Fibroblast of the aortic adventitia (primary cell): ENCODE data around the gene THAP11. TPM values are rescaled to one million over a fixed set of nuclear protein-coding genes. Genes with fewer than 3 reads are reported as not detected.
A peak's percentile ranks its signal among the peaks of the same experiment; 100 is the strongest.
"Not testable (repeated sequence)": the region's sequence is repeated elsewhere in the genome, so short reads cannot be mapped to it uniquely, and the experiment has no call there.

Source experiments
- DNase-seq: peaks from one replicate; pipeline ENCODE4 v3.0.0-alpha.2; 2010; ENCODE audit warnings: low read depth
- H3K4me3 ChIP-seq: 2 replicates; pipeline ENCODE4 v1.5.1; 2011; ENCODE audit warnings: low read depth, mild to moderate bottlenecking, control low read depth, low read length, moderate library complexity
- total RNA-seq: library from RNA; depleted of rRNA; stranded (reverse); fragments of >200 nt; gene quantifications from 2 replicates; pipeline ENCODE4 v1.2.3, GENCODE V29; 2012; ENCODE audit warnings: low replicate concordance
- TF ChIP-seq, protein P1 (sequence below): IDR thresholded peaks from 2 replicates; pipeline ENCODE4 v1.5.1; 2011; ENCODE audit warnings: mild to moderate bottlenecking, low read length, control low read depth, inconsistent platforms; ENCODE audit not compliant: insufficient read depth

The THAP11 gene
- total RNA-seq, 1 donor = 21.1 TPM

DNA sequence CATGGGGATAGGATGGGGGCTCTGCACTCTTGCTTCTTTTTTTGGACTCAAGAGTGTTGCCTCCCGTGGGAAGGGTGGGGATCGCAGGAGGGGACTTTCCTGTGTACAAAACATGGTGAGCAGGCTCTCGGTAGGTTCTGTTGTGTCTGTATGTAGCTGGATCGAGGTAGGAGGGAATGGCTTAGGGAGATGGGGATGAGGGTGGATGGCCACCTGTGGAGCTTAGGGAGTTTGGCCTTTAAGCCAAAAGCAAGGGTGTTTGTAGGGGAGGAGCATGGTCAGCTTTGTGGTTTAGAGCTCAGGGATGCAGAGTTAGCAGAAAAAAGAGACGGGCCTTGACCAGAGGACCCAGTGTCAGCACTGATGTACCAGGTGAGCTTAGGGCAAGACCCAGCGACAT is 19.8 kb downstream of the THAP11 start:
- DNase-seq = no peak
- H3K4me3 ChIP-seq = no peak overlapping the region
- TF ChIP-seq, protein P1, sequence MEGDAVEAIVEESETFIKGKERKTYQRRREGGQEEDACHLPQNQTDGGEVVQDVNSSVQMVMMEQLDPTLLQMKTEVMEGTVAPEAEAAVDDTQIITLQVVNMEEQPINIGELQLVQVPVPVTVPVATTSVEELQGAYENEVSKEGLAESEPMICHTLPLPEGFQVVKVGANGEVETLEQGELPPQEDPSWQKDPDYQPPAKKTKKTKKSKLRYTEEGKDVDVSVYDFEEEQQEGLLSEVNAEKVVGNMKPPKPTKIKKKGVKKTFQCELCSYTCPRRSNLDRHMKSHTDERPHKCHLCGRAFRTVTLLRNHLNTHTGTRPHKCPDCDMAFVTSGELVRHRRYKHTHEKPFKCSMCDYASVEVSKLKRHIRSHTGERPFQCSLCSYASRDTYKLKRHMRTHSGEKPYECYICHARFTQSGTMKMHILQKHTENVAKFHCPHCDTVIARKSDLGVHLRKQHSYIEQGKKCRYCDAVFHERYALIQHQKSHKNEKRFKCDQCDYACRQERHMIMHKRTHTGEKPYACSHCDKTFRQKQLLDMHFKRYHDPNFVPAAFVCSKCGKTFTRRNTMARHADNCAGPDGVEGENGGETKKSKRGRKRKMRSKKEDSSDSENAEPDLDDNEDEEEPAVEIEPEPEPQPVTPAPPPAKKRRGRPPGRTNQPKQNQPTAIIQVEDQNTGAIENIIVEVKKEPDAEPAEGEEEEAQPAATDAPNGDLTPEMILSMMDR = no peak

DNA sequence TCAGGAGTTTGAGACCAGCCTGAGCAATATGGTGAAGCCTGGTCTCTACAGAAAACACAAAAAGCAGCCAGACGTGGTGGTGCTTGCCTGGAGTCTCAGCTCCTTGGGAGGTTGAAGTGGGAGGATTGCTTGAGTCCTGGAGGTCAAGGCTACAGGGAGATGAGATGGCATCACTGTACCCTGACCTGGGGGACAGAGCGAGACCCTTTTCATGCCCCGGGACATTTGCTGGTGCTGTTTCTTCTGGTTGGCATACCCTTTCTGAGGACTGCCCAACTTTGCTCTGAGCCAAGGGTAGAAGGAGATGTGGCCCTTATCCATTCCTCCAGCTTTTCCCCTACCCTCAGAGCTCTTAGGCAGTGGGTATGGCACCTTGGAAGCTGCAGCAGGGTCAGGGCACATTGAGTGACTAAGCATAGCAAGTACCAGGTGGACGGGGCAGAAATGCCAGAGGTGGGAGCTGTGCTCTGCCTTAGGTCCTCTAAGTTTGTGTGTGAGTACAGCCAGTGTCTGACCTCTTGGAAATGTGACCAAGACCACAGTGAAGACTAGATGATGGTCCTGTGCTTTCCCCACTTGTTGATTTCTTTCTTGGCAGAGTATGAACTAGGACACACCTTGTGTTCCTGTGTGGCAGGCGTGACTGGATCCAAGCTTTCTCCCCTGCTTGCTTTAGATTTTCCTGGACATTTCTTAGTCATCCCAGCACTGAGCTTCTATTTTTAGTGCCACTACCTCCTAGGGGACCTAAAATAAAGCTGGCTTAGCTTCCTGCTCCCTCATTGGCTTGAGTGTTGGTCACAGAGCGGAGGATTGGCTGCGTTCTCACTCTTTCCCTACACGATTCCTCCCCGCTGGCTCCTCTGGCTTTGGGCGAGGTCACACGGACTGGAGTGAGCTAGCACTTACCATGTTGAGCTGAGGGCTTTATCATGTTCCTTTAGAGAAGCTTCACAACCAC is 20.8 kb downstream of the THAP11 start:
- TF ChIP-seq, protein P1 = no peak
- peak; percentile 90 for DNase-seq
- H3K4me3 ChIP-seq = peak overlapping the region; percentile 26

DNA sequence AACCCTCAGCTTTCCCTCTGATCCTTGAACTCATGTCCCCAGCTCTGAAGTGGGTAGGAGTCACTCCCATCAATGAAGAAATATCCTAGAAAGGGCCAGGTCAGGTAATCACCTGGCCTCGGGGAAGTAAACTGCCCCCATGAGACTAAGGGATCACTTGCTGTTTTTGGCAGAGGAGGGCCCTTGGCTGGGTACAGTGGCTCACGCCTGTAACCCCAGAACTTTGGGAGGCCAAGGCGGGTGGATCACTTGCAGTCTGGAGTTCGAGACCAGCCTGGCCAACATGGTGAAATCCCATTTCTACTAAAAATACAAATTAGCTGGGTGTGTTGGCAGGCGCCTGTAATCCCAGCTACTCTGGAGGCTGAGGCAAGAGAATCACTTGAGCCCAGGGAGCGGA is 21.9 kb downstream of the THAP11 start:
- H3K4me3 ChIP-seq = not testable (repeated sequence)

DNA sequence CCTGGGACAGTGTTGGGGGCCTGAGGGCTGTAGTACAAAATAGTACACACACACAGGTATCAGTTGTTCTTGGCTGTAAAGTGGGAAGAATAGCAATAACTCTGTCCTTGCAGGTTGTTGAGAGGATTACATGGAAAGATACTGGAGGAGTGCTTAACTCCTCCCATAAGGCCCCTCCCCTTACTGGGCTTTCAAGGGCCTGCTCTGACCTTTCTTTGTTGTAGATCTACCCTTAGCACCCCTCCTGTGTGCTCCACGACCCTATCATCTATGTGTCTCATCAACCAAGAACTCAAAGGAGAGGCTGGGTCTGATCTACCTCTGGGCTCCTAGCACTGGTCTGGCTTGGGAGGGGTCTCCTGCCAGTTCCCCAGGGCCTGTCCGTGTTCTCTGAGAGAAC is 22.5 kb downstream of the THAP11 start:
- H3K4me3 ChIP-seq = no peak overlapping the region
- DNase-seq = no peak
- TF ChIP-seq, protein P1 = no peak

More for the DNA sequence above, 21.9 kb downstream of the THAP11 start:
- not testable (repeated sequence) for DNase-seq

DNA sequence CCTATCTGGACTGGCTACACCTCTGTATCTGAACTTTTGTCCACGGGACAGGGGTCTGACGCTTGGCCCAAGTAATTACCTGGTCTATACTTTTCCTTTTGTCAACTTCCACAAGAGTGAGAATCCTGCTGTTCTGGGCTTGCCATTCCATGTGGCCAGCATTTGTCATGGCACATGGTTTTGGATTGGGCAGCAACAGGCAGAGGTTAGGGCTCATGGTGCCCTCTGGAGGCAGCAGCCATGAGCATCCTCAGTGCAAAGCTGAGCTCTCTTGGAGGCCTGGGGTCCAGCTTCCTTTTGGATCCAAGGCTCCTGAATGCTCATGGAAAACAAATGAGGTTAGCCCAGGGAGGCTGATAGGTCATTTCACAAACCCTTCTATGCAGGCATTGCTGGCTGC is 23.2 kb downstream of the THAP11 start:
- no peak overlapping the region for H3K4me3 ChIP-seq
- DNase-seq = peak; percentile 47
- TF ChIP-seq, protein P1 = peak; percentile 45

DNA sequence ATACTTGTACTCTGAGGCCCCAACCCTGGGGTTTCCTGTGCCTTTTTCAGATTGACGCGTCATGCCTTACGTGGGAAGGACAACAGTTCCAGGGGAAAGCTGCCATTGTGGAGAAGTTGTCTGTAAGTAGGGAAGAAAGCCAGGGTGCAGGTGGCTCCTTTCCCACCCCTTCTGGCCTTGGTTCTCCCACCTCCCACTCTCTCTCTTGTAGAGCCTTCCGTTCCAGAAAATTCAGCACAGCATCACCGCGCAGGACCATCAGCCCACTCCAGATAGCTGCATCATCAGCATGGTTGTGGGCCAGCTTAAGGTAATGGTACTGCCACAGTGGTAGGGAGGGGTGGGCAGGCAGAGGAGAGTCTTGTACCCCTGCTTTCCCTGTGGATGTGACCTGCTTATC is 26.2 kb downstream of the THAP11 start:
- TF ChIP-seq, protein P1 = no peak
- no peak overlapping the region for H3K4me3 ChIP-seq
- DNase-seq = no peak

DNA sequence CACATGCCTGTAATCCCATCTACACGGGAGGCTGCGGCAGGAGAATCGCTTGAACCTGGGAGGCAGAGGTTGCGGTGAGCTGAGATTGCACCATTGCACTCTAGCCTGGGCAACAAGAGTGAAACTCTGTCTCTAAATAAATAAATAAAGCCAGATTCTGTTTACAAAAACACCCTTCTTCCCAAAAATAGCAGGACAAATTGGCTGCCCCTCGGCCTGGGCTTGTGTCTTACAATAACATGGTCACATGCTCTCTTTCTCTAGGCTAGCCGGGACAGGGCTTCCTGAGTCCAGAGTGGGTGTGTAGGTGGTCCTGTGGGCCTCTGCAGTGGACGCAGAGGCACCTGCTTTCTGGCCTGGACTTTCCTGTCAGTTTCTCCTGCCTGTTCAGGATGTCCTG is 27.5 kb downstream of the THAP11 start:
- TF ChIP-seq, protein P1 = no peak
- no peak overlapping the region for H3K4me3 ChIP-seq
- no peak for DNase-seq
